ENCODE results near the gene MRPS5.

The MRPS5 gene

GRCh38 chr2:95061119-95061512, 60.5 kb downstream of the MRPS5 start:
- no peak for DNase-seq (ENCODE audit: low read depth)
- no peak overlapping the region for H3K4me3 ChIP-seq (replicated peaks; ENCODE audit: low read depth, low read length)
- TF ChIP-seq CTCF (IDR thresholded peaks at IDR 0.05; ENCODE audit: low read length, missing control alignments), result no peak

- DNase-seq (ENCODE audit: low read depth), result no peak
- no peak for TF ChIP-seq CTCF (IDR thresholded peaks at IDR 0.05; ENCODE audit: low read length, missing control alignments)
- no peak overlapping the region for H3K4me3 ChIP-seq (replicated peaks; ENCODE audit: low read depth, low read length)
Measured at GRCh38 chr2:95060446-95061118, 61.0 kb downstream of the MRPS5 start.

- H3K4me3 ChIP-seq (replicated peaks; ENCODE audit: low read depth, low read length), result no peak overlapping the region
- TF ChIP-seq CTCF (IDR thresholded peaks at IDR 0.05; ENCODE audit: low read length, missing control alignments), result no peak
- DNase-seq (ENCODE audit: low read depth), result no peak
Measured at GRCh38 chr2:95059656-95060370, 61.8 kb downstream of the MRPS5 start.

- no peak for DNase-seq (ENCODE audit: low read depth)
- TF ChIP-seq CTCF (IDR thresholded peaks at IDR 0.05; ENCODE audit: low read length, missing control alignments), result no peak
- no peak overlapping the region for H3K4me3 ChIP-seq (replicated peaks; ENCODE audit: low read depth, low read length)
Measured at GRCh38 chr2:95058989-95059641, 62.5 kb downstream of the MRPS5 start.

GRCh38 chr2:95058466-95058988, 63.1 kb downstream of the MRPS5 start:
- TF ChIP-seq CTCF (IDR thresholded peaks at IDR 0.05; ENCODE audit: low read length, missing control alignments), result no peak
- no peak overlapping the region for H3K4me3 ChIP-seq (replicated peaks; ENCODE audit: low read depth, low read length)
- no peak for DNase-seq (ENCODE audit: low read depth)

GRCh38 chr2:95057535-95058370, 63.9 kb downstream of the MRPS5 start:
- TF ChIP-seq CTCF (IDR thresholded peaks at IDR 0.05; ENCODE audit: low read length, missing control alignments), result no peak
- DNase-seq (ENCODE audit: low read depth), result no peak
- H3K4me3 ChIP-seq (replicated peaks; ENCODE audit: low read depth, low read length), result no peak overlapping the region

All from fibroblast of pulmonary artery (primary cell).